HEK293 (cell line): ENCODE data around the gene PTH2R.

Experiments used
- YY1 ChIP-seq: fragments of 450-650 bp; formaldehyde crosslinking; IDR thresholded peaks from 2 replicates; pipeline ENCODE4 v1.5.1; 2018; ENCODE audit warnings: missing biosample characterization, missing genetic modification characterization
- ZFP3 ChIP-seq: fragments of 450-650 bp; formaldehyde crosslinking; IDR thresholded peaks from 2 replicates; pipeline ENCODE4 v1.5.1; 2016; ENCODE audit warnings: low read depth, missing biosample characterization, missing genetic modification characterization
- ZNF146 ChIP-seq: fragments of 450-650 bp; formaldehyde crosslinking; IDR thresholded peaks from 2 replicates; pipeline ENCODE4 v1.5.1; 2016; ENCODE audit warnings: missing biosample characterization, missing genetic modification characterization
- ZNF529 ChIP-seq: fragments of 450-650 bp; formaldehyde crosslinking; IDR thresholded peaks from 2 replicates; pipeline ENCODE4 v1.5.1; 2017; ENCODE audit warnings: missing genetic modification characterization, missing biosample characterization; ENCODE audit not compliant: insufficient replicate concordance
- ZSCAN30 ChIP-seq: fragments of 450-650 bp; IDR thresholded peaks from 2 replicates; pipeline ENCODE4 v1.5.1; 2018; ENCODE audit warnings: missing biosample characterization, mild to moderate bottlenecking, missing genetic modification characterization, moderate library complexity
- TF ChIP-seq, protein P1 (sequence below): fragments of 450-650 bp; formaldehyde crosslinking; IDR thresholded peaks from 2 replicates; pipeline ENCODE4 v1.5.1; 2016; ENCODE audit warnings: missing biosample characterization, missing genetic modification characterization
- TF ChIP-seq, protein P2 (sequence below): fragments of 450-650 bp; formaldehyde crosslinking; IDR thresholded peaks from 2 replicates; pipeline ENCODE4 v1.5.1; 2016; ENCODE audit warnings: missing biosample characterization, missing genetic modification characterization, borderline replicate concordance
- TF ChIP-seq, protein P3 (sequence below): IDR thresholded peaks from 2 replicates; pipeline ENCODE4 v1.6.1; 2011; ENCODE audit warnings: mild to moderate bottlenecking, low read depth, low read length, borderline replicate concordance

DNA sequence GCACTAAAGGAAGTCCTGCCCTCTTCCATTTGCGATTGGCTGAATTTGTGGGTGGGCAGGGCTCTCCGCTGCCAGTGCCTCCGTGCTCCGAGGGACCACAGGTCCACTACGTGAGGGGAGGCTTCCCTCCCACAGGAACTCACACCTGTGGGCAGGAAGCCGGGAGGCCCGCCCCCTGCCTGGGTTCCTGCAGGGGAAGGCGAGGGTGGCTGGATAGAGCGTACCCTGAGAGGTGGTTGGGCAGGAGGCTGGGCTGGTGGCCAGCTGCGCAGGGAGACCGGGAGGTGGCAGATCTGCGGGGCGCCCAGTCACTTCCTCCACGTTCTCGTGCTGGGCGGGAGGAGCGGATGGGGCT, 47.0 kb upstream of the PTH2R start:
- TF ChIP-seq, protein P1, sequence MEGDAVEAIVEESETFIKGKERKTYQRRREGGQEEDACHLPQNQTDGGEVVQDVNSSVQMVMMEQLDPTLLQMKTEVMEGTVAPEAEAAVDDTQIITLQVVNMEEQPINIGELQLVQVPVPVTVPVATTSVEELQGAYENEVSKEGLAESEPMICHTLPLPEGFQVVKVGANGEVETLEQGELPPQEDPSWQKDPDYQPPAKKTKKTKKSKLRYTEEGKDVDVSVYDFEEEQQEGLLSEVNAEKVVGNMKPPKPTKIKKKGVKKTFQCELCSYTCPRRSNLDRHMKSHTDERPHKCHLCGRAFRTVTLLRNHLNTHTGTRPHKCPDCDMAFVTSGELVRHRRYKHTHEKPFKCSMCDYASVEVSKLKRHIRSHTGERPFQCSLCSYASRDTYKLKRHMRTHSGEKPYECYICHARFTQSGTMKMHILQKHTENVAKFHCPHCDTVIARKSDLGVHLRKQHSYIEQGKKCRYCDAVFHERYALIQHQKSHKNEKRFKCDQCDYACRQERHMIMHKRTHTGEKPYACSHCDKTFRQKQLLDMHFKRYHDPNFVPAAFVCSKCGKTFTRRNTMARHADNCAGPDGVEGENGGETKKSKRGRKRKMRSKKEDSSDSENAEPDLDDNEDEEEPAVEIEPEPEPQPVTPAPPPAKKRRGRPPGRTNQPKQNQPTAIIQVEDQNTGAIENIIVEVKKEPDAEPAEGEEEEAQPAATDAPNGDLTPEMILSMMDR (tag by site-specific recombination), result no peak
- TF ChIP-seq, protein P2, sequence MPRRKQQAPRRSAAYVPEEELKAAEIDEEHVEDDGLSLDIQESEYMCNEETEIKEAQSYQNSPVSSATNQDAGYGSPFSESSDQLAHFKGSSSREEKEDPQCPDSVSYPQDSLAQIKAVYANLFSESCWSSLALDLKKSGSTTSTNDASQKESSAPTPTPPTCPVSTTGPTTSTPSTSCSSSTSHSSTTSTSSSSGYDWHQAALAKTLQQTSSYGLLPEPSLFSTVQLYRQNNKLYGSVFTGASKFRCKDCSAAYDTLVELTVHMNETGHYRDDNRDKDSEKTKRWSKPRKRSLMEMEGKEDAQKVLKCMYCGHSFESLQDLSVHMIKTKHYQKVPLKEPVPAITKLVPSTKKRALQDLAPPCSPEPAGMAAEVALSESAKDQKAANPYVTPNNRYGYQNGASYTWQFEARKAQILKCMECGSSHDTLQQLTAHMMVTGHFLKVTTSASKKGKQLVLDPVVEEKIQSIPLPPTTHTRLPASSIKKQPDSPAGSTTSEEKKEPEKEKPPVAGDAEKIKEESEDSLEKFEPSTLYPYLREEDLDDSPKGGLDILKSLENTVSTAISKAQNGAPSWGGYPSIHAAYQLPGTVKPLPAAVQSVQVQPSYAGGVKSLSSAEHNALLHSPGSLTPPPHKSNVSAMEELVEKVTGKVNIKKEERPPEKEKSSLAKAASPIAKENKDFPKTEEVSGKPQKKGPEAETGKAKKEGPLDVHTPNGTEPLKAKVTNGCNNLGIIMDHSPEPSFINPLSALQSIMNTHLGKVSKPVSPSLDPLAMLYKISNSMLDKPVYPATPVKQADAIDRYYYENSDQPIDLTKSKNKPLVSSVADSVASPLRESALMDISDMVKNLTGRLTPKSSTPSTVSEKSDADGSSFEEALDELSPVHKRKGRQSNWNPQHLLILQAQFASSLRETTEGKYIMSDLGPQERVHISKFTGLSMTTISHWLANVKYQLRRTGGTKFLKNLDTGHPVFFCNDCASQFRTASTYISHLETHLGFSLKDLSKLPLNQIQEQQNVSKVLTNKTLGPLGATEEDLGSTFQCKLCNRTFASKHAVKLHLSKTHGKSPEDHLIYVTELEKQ (tag by site-specific recombination), result no peak
- no peak for TF ChIP-seq ZFP3 (tag by site-specific recombination)
- TF ChIP-seq YY1 (tag by site-specific recombination), result no peak
- TF ChIP-seq, protein P3, sequence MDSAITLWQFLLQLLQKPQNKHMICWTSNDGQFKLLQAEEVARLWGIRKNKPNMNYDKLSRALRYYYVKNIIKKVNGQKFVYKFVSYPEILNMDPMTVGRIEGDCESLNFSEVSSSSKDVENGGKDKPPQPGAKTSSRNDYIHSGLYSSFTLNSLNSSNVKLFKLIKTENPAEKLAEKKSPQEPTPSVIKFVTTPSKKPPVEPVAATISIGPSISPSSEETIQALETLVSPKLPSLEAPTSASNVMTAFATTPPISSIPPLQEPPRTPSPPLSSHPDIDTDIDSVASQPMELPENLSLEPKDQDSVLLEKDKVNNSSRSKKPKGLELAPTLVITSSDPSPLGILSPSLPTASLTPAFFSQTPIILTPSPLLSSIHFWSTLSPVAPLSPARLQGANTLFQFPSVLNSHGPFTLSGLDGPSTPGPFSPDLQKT, result no peak
- no peak for TF ChIP-seq ZSCAN30 (tag by site-specific recombination)
- TF ChIP-seq ZNF146 (tag by site-specific recombination), result no peak
- no peak for TF ChIP-seq ZNF529 (tag by site-specific recombination)
